GM10266 (cell line): ENCODE data around the gene SNX1.
A peak's percentile ranks its signal among the peaks of the same experiment; 100 is the strongest.
"Not testable (repeated sequence)": the region's sequence is repeated elsewhere in the genome, so short reads cannot be mapped to it uniquely, and the experiment has no call there.

Experiments
- DNase-seq: peaks from one replicate; pipeline ENCODE4 v3.0.0; 2012; ENCODE audit errors: extremely low spot score
- CTCF ChIP-seq: IDR thresholded peaks from 2 replicates; pipeline ENCODE4 v1.5.1; 2012; ENCODE audit warnings: mild to moderate bottlenecking, low read depth; ENCODE audit not compliant: control insufficient read depth, insufficient read depth; ENCODE audit errors: missing control alignments

The SNX1 gene

DNA sequence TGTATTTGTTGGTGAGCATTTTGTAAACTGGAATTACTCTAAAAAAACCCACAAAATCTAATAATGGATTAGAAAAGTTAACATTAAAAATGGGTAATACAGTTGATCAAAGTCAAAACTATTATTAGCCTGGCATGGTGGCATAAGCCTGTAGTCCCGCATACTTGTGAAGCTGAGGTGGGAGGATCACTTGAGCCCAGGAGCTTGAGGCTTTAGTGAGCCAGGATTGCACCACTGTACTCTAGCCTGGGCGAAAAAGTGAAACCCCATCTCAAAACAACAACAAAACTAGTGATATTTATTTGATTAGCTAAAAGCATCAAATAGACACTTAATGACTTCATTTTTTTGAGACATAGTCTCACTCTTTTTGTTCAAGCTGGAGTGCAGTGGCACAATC is 3.6 kb downstream of the SNX1 start:
- no peak for TF ChIP-seq CTCF
- DNase-seq = no peak

GRCh38 chr15:64100958-64101357 is 5.2 kb downstream of the SNX1 start:
- no peak for TF ChIP-seq CTCF
- DNase-seq = no peak

DNA sequence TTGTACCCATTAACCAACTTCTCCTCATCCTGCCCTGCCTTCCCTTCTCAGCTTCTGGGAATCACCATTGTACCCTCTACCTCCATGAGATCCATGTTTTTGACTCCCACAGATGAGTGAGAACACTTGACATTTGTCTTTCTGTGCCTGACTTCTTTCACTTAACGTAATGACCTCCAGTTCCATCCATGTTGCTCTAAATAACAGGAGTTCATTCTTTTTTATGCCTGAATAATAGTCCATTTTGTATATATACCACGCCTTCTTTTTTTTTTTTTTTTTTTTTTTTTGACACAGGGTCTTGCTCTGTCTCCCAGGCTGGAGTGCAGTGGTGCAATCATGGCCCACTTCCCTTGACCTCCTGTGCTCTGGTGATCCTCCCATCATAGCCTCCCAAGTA is 6.7 kb downstream of the SNX1 start:
- no peak for DNase-seq
- TF ChIP-seq CTCF = no peak

DNA sequence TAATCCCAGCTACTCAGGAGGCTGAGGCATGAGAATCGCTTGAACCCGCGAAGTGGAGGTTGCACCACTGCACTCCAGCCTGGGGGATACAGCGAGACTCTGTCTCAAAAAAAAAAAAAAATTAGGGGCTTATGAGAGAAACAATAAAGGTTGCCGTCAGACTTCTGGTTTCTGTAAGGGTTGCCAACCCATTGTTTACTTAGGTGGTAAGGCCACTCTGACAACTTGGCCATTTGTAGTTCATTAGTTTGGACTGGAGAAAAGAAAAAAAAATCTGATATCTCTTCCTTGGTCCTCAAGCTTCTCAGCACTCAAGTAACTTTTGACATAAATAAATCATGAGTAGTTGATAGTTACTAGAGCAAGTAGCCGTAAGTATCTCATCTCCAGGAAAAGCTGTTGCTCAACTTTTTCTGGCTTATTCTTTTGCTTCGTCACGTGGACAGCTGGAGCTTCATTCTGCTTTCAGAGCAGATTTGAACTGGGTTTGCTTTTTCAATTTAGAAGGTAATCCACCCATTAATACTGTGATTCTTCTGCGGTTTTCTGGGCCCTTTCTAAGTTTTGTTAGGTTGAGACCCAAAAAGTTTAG is 9.4 kb downstream of the SNX1 start:
- no peak for DNase-seq
- TF ChIP-seq CTCF = no peak

GRCh38 chr15:64107337-64107736 is 11.6 kb downstream of the SNX1 start:
- no peak for TF ChIP-seq CTCF
- DNase-seq = no peak

DNA sequence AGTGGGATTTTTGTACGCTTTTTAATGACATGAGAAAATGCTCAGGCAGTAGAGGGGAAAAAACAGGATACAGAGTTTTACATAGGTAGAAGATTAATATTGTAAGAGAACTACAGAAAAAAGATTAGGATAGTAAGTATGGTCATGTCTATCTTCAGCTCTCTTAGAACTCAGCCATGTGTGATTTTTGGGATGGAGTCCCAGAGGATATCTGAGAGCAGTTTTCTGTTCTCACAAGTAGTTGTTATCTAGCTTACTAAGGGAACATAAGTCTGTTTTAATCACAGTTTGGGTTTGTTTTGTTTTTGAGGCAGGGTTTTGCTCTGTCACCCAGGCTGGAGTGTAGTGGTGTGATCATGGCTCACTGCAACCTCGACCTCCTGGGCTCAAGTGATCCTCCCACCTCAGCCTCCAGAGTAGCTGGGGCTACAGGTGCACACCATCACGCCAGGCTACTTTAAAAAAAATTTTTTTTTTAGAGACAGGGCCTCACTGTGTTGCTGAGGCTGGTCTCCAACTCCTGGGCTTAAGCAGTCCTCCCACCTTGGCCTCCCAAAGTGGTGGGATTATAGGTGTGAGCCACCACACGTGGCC is 14.4 kb downstream of the SNX1 start:
- not testable (repeated sequence) for DNase-seq

- DNase-seq = peak; percentile 19
- no peak for TF ChIP-seq CTCF
Observed at GRCh38 chr15:64110950-64111678, 15.3 kb downstream of the SNX1 start.
